GM15510 (cell line): ENCODE data around the gene PLAC9.

Experiments
- POLR2A ChIP-seq: IDR thresholded peaks from 3 replicates; pipeline ENCODE4 v1.6.1; 2011; ENCODE audit warnings: borderline replicate concordance; ENCODE audit not compliant: insufficient read length; ENCODE audit errors: extremely low read depth

PLAC9 gene

DNA sequence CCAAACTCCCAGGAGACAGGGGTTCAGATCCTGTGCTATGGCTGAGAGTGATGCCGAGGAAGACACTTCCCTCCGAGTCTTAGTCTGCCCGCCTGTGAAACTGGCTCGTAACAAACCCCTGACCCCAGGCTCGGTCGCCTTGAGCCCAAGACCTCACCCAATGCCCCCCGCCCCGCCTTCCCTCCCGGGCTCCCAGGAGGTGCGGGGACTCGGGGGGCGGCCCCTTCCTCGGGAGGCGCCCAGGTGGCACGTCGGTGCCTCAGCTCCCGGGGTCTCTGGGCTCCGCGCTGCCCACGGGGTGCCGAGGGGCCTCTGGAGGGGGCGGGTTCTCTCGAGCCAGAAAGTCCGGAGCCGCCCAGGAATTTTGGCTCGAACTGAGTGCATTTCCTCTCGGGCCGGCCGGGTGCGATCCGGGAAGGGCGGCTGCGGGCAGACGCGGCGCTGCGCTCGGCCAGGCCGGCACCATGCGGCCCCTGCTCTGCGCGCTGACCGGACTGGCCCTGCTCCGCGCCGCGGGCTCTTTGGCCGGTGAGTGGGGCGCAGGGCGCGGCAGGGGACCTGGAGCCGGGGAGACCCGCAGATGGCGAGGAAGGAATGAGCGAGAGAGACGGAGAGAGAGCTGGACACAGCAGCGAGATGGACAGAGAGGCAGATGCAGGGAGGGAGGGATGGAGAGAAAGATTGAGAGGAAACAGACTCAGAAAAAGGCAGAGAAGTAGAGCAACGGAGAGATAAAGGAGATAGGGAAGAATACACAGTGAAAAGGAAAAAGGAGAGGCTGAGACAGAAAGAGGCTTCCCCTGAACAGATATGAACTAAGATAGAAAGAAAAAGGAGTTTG, at the start of gene PLAC9:
Gene PLAC9, plus strand, starts transcription at position 432 of the 841 bp plus-strand sequence. Its CDS starts 33 bp downstream, at position 465.
- no peak for TF ChIP-seq POLR2A

GRCh38 chr10:80090121-80090520, 42.4 kb upstream of the PLAC9 start:
- no peak for TF ChIP-seq POLR2A

DNA sequence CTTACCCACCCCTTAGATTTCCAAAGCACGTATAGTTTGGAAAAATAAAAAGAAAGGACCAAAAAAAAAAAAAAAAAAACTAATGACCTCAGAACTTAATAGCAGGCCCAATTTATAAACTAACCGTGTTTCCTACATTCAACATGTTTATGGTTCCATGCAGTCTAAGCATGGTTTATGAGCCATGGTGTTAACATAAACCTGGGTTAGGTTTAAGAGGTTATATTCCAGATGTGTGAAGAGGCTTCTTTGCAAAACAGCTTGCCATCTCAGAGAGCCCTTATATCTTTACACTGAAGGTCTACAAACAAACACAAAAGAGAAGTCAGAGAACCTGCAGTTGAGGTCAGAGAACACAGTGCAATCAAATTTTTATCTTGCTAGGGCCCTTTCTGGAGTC, 38.3 kb upstream of the PLAC9 start:
- no peak for TF ChIP-seq POLR2A

GRCh38 chr10:80100116-80100515, 32.4 kb upstream of the PLAC9 start:
- no peak for TF ChIP-seq POLR2A

GRCh38 chr10:80100861-80101695, 31.5 kb upstream of the PLAC9 start:
- no peak for TF ChIP-seq POLR2A

GRCh38 chr10:80104066-80104926, 28.2 kb upstream of the PLAC9 start:
- no peak for TF ChIP-seq POLR2A

DNA sequence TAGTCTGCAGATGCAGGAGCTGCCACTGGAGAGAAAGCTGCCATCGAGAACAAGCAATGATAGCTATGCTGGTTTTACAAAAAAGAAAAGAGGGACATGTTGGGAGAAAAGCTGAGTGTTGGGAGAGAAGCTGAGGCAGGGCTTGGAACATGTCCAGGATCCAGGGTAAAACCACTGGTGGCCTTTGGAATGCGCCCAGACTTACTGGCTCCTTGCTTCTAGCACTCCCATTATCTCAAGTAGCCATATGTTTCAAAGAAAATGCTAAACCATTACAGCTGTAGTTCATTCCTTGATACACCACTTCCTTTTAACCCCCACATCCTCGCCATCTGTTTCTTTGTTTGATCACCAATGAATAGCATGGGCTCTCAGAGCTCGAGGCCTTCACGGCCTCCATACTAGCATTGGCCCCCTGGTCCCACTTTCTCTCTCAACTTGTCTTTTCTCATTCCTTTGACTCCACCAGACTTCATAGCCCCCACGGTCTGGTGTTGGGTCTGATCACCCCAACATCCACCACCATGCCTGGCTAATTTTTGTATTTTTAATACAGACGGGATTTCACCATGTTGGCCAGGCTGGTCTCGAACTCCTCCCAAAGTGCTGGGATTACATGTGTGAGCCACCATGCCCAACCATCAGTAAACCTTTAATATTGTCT, 23.8 kb upstream of the PLAC9 start:
- no peak for TF ChIP-seq POLR2A

GRCh38 chr10:80110986-80111385, 21.5 kb upstream of the PLAC9 start:
- no peak for TF ChIP-seq POLR2A

DNA sequence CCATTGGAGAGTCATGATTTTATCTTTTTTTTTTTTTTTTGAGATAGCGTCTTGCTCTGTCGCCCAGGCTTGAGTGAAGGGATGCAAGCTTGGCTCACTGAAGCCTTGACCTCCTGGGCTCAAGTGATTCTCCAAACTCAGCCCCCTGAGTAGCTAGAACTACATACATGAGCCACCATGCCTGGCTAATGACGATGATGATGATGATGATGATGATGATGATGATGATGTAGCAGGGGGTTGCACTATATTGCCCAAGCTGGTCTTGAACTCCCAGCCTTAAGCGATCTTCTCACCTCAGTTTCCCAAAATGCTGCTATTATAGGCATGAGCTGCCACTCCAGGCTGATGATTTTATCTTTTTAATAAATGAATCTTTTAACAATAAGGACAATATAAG, 13.9 kb upstream of the PLAC9 start:
- no peak for TF ChIP-seq POLR2A

DNA sequence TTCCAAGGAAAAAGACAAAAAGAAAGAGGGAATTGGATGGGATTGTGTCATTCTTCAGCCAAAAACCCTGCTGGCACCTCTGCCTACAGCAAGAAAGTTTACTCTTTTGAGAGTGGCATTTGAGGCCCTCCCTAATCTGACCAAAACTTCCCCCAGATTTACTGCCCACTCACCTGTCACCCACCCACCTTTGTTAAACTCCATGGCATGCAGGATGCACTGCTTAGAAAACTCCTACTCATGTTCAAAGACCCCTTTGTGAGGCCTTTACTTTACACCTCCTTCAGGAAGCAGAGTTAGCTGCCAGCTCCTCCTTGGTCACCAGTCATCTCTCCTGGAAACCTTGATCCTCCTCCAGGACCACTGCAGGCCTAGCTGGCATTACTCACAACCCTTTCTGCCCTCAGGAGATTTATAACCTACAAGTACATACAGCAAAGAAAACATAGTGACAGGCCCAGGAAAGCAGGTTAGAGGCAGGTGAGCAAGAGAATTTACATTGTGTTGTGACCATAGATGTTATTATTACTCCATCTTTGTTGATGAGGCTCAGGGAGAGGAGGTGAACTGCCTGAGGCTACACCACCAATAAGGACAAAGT, 10.3 kb upstream of the PLAC9 start:
- no peak for TF ChIP-seq POLR2A

DNA sequence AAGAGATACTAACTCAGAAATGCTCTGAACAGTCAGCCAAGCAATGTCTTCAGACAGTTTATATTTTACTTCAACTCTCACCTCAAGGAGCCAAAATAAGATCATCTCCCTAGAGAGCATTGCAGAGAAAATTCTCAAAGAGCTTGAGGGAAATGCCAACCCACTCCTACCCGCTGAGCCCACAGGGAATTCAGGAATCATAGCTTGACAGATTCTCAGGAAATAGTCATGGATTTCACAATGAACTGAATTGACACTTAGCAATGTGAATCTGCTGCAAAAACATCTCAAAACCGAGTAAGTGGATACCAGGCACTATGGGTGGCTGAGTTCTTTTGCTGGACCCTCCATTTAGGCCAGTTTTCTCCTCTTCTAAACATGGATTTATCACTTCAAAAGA, 9.8 kb upstream of the PLAC9 start:
- no peak for TF ChIP-seq POLR2A

- no peak for TF ChIP-seq POLR2A
Observed at GRCh38 chr10:80126876-80127275, 5.7 kb upstream of the PLAC9 start.

DNA sequence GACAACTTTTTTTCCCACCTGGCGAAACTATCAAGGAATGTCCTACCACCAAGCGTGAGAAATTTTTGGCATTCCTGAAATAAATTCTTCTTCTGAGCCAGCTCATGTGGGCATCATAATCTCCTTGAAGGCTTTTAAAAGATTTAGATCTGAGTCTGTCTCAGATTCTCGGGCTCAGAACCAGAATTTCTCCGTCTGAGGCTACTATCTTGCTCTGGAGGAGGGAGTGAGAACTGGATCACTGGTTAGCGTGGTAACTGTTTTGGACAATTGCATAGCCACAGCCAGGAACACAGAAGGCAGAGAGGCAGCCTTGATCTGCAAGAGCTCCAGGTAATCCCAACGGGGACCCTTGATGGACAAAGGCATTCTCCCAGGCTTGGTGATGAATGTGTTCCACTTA, 1.0 kb upstream of the PLAC9 start:
- TF ChIP-seq POLR2A, result no peak

DNA sequence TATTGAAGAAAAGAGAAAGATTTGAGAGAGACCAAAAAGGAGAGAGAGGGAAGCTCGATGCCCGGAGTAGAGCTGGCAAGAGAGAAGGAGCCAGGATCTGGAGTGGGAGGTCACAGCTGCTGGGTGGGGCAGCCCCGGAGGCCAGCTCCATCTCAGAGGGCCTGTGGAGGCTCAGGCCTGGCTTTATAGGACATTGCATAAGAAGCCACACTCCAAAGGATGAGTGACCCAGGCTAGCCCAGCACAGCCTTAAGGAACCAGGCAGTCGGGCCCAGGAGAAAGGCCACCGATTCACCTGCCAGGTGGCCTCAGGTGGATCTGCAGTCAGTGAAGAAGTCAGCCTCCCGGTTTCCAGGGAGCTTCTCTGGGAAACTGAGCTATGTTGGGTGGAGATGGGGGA, 676 bp downstream of the PLAC9 start:
- no peak for TF ChIP-seq POLR2A
